OCI-LY1 (cell line): Measurements from ENCODE around the gene CCDC91.

Source experiments
- H2AFZ ChIP-seq: fragments of 200-600 bp; sonication (generic), shearing (Covaris generic); 2 replicates; pipeline ENCODE4 v1.6.0; 2014; ENCODE audit warnings: antibody characterized with exemption, mild to moderate bottlenecking, low read length
- H3F3A ChIP-seq: fragments of 200-600 bp; sonication (generic), shearing (Covaris generic); 2 replicates; pipeline ENCODE4 v1.6.0; 2014; ENCODE audit warnings: mild to moderate bottlenecking, antibody characterized with exemption, low read length, moderate library complexity; ENCODE audit not compliant: insufficient read depth
- H3K27ac ChIP-seq: fragments of 200-600 bp; sonication (generic); 2 replicates; pipeline ENCODE4 v1.5.1; 2014; ENCODE audit warnings: low read length, mixed run types, mild to moderate bottlenecking, low read depth; ENCODE audit not compliant: poor library complexity, severe bottlenecking
- H3K27me3 ChIP-seq: fragments of 200-600 bp; sonication (generic); 2 replicates; pipeline ENCODE4 v1.6.0; 2014; ENCODE audit warnings: antibody characterized with exemption, mild to moderate bottlenecking, low read length, moderate library complexity; ENCODE audit not compliant: insufficient read depth
- H3K36me3 ChIP-seq: fragments of 200-600 bp; sonication (generic); 2 replicates; pipeline ENCODE4 v1.6.1; 2014; ENCODE audit warnings: mild to moderate bottlenecking, antibody characterized with exemption, low read length, moderate library complexity, mixed read lengths; ENCODE audit not compliant: insufficient read depth
- H3K4me1 ChIP-seq: fragments of 200-600 bp; sonication (generic); 2 replicates; pipeline ENCODE4 v1.5.1; 2014; ENCODE audit warnings: mild to moderate bottlenecking, low read length, moderate library complexity; ENCODE audit not compliant: insufficient read depth, severe bottlenecking
- H3K4me2 ChIP-seq: fragments of 200-600 bp; sonication (generic), shearing (Covaris generic); 2 replicates; pipeline ENCODE4 v1.6.1; 2014; ENCODE audit warnings: low read length
- H3K4me3 ChIP-seq: fragments of 200-600 bp; sonication (generic); 2 replicates; pipeline ENCODE4 v1.5.1; 2014; ENCODE audit warnings: low read length, low read depth, mild to moderate bottlenecking, mixed read lengths; ENCODE audit not compliant: poor library complexity, severe bottlenecking
- H3K79me2 ChIP-seq: fragments of 200-600 bp; shearing (Covaris generic); 2 replicates; pipeline ENCODE4 v1.6.1; 2016; ENCODE audit warnings: mixed run types, low read length, mixed read lengths; ENCODE audit not compliant: insufficient read depth
- H3K9ac ChIP-seq: fragments of 200-600 bp; sonication (generic), shearing (Covaris generic); 2 replicates; pipeline ENCODE4 v1.6.1; 2014; ENCODE audit warnings: mild to moderate bottlenecking, low read length, mixed read lengths
- H3K9me2 ChIP-seq: fragments of 200-600 bp; sonication (generic), shearing (Covaris generic); 2 replicates; pipeline ENCODE4 v1.6.1; 2014; ENCODE audit warnings: low read depth, mild to moderate bottlenecking, low read length, mixed read lengths
- H3K9me3 ChIP-seq: fragments of 200-600 bp; shearing (Covaris generic); 2 replicates; pipeline ENCODE4 v1.6.1; 2014; ENCODE audit warnings: low read length, mixed read lengths
- H4K20me1 ChIP-seq: fragments of 200-600 bp; sonication (generic), shearing (Covaris generic); 2 replicates; pipeline ENCODE4 v1.6.0; 2016; ENCODE audit warnings: mild to moderate bottlenecking, low read length; ENCODE audit not compliant: insufficient read depth
- EZH2 ChIP-seq: fragments of 200-600 bp; sonication (generic), shearing (Covaris generic); IDR thresholded peaks from 2 replicates; pipeline ENCODE4 v1.8.0; 2017; ENCODE audit warnings: borderline replicate concordance, mixed run types, mild to moderate bottlenecking, antibody characterized with exemption, low read length, moderate library complexity, mixed read lengths
- TF ChIP-seq, protein P1 (sequence below): fragments of 200-600 bp; sonication (generic), shearing (Covaris generic); IDR thresholded peaks from 2 replicates; pipeline ENCODE4 v1.5.1; 2017; ENCODE audit warnings: mild to moderate bottlenecking, antibody characterized with exemption, low read length, moderate library complexity, mixed read lengths

The CCDC91 gene

GRCh38 chr12:28367326-28367725, 177.1 kb downstream of the CCDC91 start:
- Histone ChIP-seq H3K36me3 (peaks cover 17% of the 10 kb centered on the region), H3K27ac (no peak overlapping the region), H3K4me3 (no peak overlapping the region), H3K9me3 (peaks cover 18% of the 10 kb centered on the region), H3F3A (no peaks in the 10 kb centered on the region), H3K4me2 (no peak overlapping the region), H3K79me2 (no peaks in the 10 kb centered on the region), H3K9me2 (no peaks in the 10 kb centered on the region), H3K9ac (no peak overlapping the region), H3K4me1 (no peaks in the 10 kb centered on the region), H3K27me3 (no peaks in the 10 kb centered on the region), H2AFZ (no peak overlapping the region), H4K20me1 (no peaks in the 10 kb centered on the region)
- TF ChIP-seq EZH2: no peak
- TF ChIP-seq, protein P1, sequence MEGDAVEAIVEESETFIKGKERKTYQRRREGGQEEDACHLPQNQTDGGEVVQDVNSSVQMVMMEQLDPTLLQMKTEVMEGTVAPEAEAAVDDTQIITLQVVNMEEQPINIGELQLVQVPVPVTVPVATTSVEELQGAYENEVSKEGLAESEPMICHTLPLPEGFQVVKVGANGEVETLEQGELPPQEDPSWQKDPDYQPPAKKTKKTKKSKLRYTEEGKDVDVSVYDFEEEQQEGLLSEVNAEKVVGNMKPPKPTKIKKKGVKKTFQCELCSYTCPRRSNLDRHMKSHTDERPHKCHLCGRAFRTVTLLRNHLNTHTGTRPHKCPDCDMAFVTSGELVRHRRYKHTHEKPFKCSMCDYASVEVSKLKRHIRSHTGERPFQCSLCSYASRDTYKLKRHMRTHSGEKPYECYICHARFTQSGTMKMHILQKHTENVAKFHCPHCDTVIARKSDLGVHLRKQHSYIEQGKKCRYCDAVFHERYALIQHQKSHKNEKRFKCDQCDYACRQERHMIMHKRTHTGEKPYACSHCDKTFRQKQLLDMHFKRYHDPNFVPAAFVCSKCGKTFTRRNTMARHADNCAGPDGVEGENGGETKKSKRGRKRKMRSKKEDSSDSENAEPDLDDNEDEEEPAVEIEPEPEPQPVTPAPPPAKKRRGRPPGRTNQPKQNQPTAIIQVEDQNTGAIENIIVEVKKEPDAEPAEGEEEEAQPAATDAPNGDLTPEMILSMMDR: no peak

GRCh38 chr12:28367993-28368392, 177.7 kb downstream of the CCDC91 start:
- no peak overlapping the region for H3K9ac ChIP-seq
- H3K4me2 ChIP-seq: no peak overlapping the region
- H3K4me1 ChIP-seq: no peaks in the 10 kb centered on the region
- no peak overlapping the region for H2AFZ ChIP-seq
- no peaks in the 10 kb centered on the region for H3K27me3 ChIP-seq
- no peaks in the 10 kb centered on the region for H3K9me2 ChIP-seq
- H3F3A ChIP-seq: no peaks in the 10 kb centered on the region
- H3K79me2 ChIP-seq: no peaks in the 10 kb centered on the region
- no peak overlapping the region for H3K4me3 ChIP-seq
- TF ChIP-seq EZH2: no peak
- TF ChIP-seq, protein P1: no peak
- H3K27ac ChIP-seq: no peak overlapping the region
- H3K9me3 ChIP-seq: peaks cover 18% of the 10 kb centered on the region
- no peaks in the 10 kb centered on the region for H4K20me1 ChIP-seq
- H3K36me3 ChIP-seq: peaks cover 17% of the 10 kb centered on the region

- Histone ChIP-seq H3K36me3 (peaks cover 17% of the 10 kb centered on the region), H3K27ac (no peak overlapping the region), H3K27me3 (no peaks in the 10 kb centered on the region), H4K20me1 (no peaks in the 10 kb centered on the region), H3K4me2 (no peak overlapping the region), H3F3A (no peaks in the 10 kb centered on the region), H3K79me2 (no peaks in the 10 kb centered on the region), H3K9ac (no peak overlapping the region), H3K4me3 (no peak overlapping the region), H3K9me3 (peaks cover 18% of the 10 kb centered on the region), H2AFZ (no peak overlapping the region), H3K4me1 (no peaks in the 10 kb centered on the region), H3K9me2 (no peaks in the 10 kb centered on the region)
- TF ChIP-seq EZH2: no peak
- TF ChIP-seq, protein P1: no peak
These were observed 179.2 kb downstream of the CCDC91 start for GRCh38 chr12:28369483-28369882.
